Calu3 (cell line): ENCODE measurements around the gene KCNRG. TPM values are rescaled to one million over a fixed set of nuclear protein-coding genes. Genes with fewer than 3 reads are reported as not detected.

Source experiments
- BruUV-seq: library from RNA; stranded (reverse); fragments of 400-500 nt; replicated peaks from 2 replicates; lab custom pipeline; 2021; lab: Mats Ljungman, UMichigan
- CTCF ChIA-PET: fragments of 300-600 bp; sonication (Branson Sonifier 250); formaldehyde crosslinking; loops from one replicate; lab custom pipeline; 2022; ENCODE audit warnings: antibody characterized with exemption; lab: Charles Lee
- DNase-seq: peaks from one replicate; pipeline ENCODE4 v3.0.0; 2022
- H3K27ac Mint-ChIP-seq: one replicate; pipeline ENCODE4 v1.8.0; 2022; ENCODE audit warnings: mixed read lengths; ENCODE audit not compliant: unreplicated experiment
- H3K27me3 Mint-ChIP-seq: one replicate; pipeline ENCODE4 v1.8.0; 2022; ENCODE audit warnings: mixed read lengths; ENCODE audit not compliant: unreplicated experiment
- H3K36me3 Mint-ChIP-seq: one replicate; pipeline ENCODE4 v1.8.0; 2022; ENCODE audit warnings: mild to moderate bottlenecking, moderate library complexity, mixed read lengths; ENCODE audit not compliant: insufficient read depth, unreplicated experiment
- H3K4me1 Mint-ChIP-seq: one replicate; pipeline ENCODE4 v1.8.0; 2022; ENCODE audit warnings: mild to moderate bottlenecking, low read depth, mixed read lengths; ENCODE audit not compliant: unreplicated experiment
- H3K4me3 Mint-ChIP-seq: one replicate; pipeline ENCODE4 v1.8.0; 2022; ENCODE audit warnings: mild to moderate bottlenecking, low read depth, moderate library complexity, mixed read lengths; ENCODE audit not compliant: unreplicated experiment
- H3K9me3 Mint-ChIP-seq: one replicate; pipeline ENCODE4 v1.8.0; 2022; ENCODE audit warnings: low read depth, mixed read lengths; ENCODE audit not compliant: unreplicated experiment
- CTCF ChIP-seq: fragments of 200-600 bp; IDR thresholded peaks from one replicate; pipeline ENCODE4 v1.8.0; 2022; ENCODE audit warnings: antibody characterized with exemption; ENCODE audit not compliant: unreplicated experiment
- intact Hi-C: fragments of 100-400 bp; cut with micrococcal nuclease; formaldehyde crosslinking; loops from one replicate; pipeline ENCODE4 v1.10.0; 2022; ENCODE audit not compliant: unreplicated experiment
- total RNA-seq: library from RNA; stranded (reverse); gene quantifications from 2 replicates; pipeline ENCODE4 v1.2.3, GENCODE V29; 2022

KCNRG gene
- total RNA-seq, 1 experiment from 2014 or later, result not detected

- no peak for TF ChIP-seq CTCF
- Mint-ChIP-seq H3K27me3 (no peaks in the 10 kb centered on the region), H3K9me3 (no peaks in the 10 kb centered on the region), H3K27ac (peak overlapping the region; percentile 54), H3K4me1 (peaks cover 8% of the 10 kb centered on the region), H3K36me3 (peaks cover 43% of the 10 kb centered on the region), H3K4me3 (peak overlapping the region; percentile 81)
- intact Hi-C loops, result loop anchor here (5.0 kb wide), 1 partner anchor 86 kb away; no protein-coding TSS in a partner anchor
- no TSS peak for BruUV-seq
- CTCF ChIA-PET, result interaction anchor here (0.5 to 1.4 kb wide), 7 partner anchors 60 to 915 kb away, joined by 3 to 7 read pairs (median 3); partner anchors contain the start of gene SPRYD7
- peak; percentile 90 for DNase-seq
Measured at GRCh38 chr13:49996161-49996915, 18.9 kb upstream of the KCNRG start.

GRCh38 chr13:49996951-49997895 lies 18.0 kb upstream of the KCNRG start, which contains the start of gene TRIM13:
TSS of gene TRIM13 (plus strand) at chr13:49997042. CDS start at chr13:50011941, 14,899 bp downstream.
- CTCF ChIA-PET, result interaction anchor here (0.5 to 1.4 kb wide), 8 partner anchors 21 to 915 kb away, joined by 3 to 7 read pairs (median 4); partner anchors contain the start of gene SPRYD7
- Mint-ChIP-seq H3K9me3 (no peaks in the 10 kb centered on the region), H3K4me3 (peak within 1 kb of the TSS; percentile 81), H3K4me1 (peaks cover 8% of the 10 kb centered on the region), H3K36me3 (peaks cover 38% of the 10 kb centered on the region), H3K27ac (peak within 1 kb of the TSS; percentile 91), H3K27me3 (no peaks in the 10 kb centered on the region)
- TF ChIP-seq CTCF, result peak; percentile 65
- DNase-seq, result peak; percentile 81
- TSS peak; percentile 39 for BruUV-seq
- intact Hi-C loops, result loop anchor here (5.0 kb wide), 1 partner anchor 85 kb away; no protein-coding TSS in a partner anchor

- peaks cover 43% of the 10 kb centered on the region for H3K36me3 Mint-ChIP-seq
- peaks cover 8% of the 10 kb centered on the region for H3K4me1 Mint-ChIP-seq
- H3K9me3 Mint-ChIP-seq, result no peaks in the 10 kb centered on the region
- CTCF ChIA-PET, result interaction anchor here (1.2 to 1.4 kb wide), 4 partner anchors 21 to 914 kb away, joined by 5 to 7 read pairs (median 6); partner anchors contain the start of gene SPRYD7
- DNase-seq, result no peak
- H3K27ac Mint-ChIP-seq, result peak overlapping the region; percentile 91
- intact Hi-C loops, result loop anchor here (5.0 kb wide), 1 partner anchor 84 kb away; no protein-coding TSS in a partner anchor
- peak overlapping the region; percentile 81 for H3K4me3 Mint-ChIP-seq
- no peak for TF ChIP-seq CTCF
- no TSS peak for BruUV-seq
- H3K27me3 Mint-ChIP-seq, result no peaks in the 10 kb centered on the region
Measured at GRCh38 chr13:49997955-49998354, 17.3 kb upstream of the KCNRG start.
